HL-60 (cell line): Measurements from ENCODE around the gene MNAT1.
"Not testable (repeated sequence)": the region's sequence is repeated elsewhere in the genome, so short reads cannot be mapped to it uniquely, and the experiment has no call there.

Experiments used
- DNase-seq, 2 experiments: peaks; one replicate each; pipeline ENCODE4 v3.0.0-alpha.2; 2010 to 2020; ENCODE audit warnings: low read depth in 1 of 2, low spot score in 1 of 2
- H3K27ac ChIP-seq: fragments of 250-450 bp; sonication (Bioruptor Pico); replicated peaks from 2 replicates; pipeline ENCODE4 v1.5.1; 2020; ENCODE audit warnings: mild to moderate bottlenecking, moderate library complexity
- H3K27me3 ChIP-seq: fragments of 250-450 bp; sonication (Bioruptor Pico); 2 replicates; pipeline ENCODE4 v1.5.1; 2021; ENCODE audit warnings: mild to moderate bottlenecking, moderate library complexity; ENCODE audit not compliant: insufficient read depth, poor library complexity, severe bottlenecking
- H3K4me3 ChIP-seq: replicated peaks from 2 replicates; pipeline ENCODE4 v1.5.1; 2011; ENCODE audit warnings: mild to moderate bottlenecking, control low read depth, low read length; ENCODE audit not compliant: insufficient read depth
- CTCF ChIP-seq: IDR thresholded peaks from one replicate; pipeline ENCODE4 v1.5.1; 2011; ENCODE audit warnings: low read length, control low read depth, inconsistent platforms; ENCODE audit not compliant: insufficient read depth
- GABPA ChIP-seq: IDR thresholded peaks from 2 replicates; pipeline ENCODE4 v1.6.1; 2012; ENCODE audit warnings: low read depth
- POLR2AphosphoS5 ChIP-seq: IDR thresholded peaks from 2 replicates; pipeline ENCODE4 v1.6.1; 2012; ENCODE audit warnings: low read depth
- SPI1 ChIP-seq: IDR thresholded peaks from 2 replicates; pipeline ENCODE4 v1.6.1; 2012; ENCODE audit warnings: low read depth, mild to moderate bottlenecking, borderline replicate concordance
- TF ChIP-seq, protein P1 (sequence below): IDR thresholded peaks from 2 replicates; pipeline ENCODE4 v1.6.1; 2012; ENCODE audit warnings: low read depth; ENCODE audit not compliant: insufficient replicate concordance

MNAT1 gene

GRCh38 chr14:60773558-60773957 lies 39.0 kb downstream of the MNAT1 start:
- Histone ChIP-seq H3K27me3 (no peaks in the 10 kb centered on the region), H3K27ac (no peak overlapping the region), H3K4me3 (no peak overlapping the region)
- no peak for DNase-seq
- TF ChIP-seq CTCF (no peak), SPI1 (no peak), POLR2AphosphoS5 (no peak), GABPA (no peak)

- TF ChIP-seq POLR2AphosphoS5 = no peak
- no peak for TF ChIP-seq SPI1
- TF ChIP-seq, protein P1, sequence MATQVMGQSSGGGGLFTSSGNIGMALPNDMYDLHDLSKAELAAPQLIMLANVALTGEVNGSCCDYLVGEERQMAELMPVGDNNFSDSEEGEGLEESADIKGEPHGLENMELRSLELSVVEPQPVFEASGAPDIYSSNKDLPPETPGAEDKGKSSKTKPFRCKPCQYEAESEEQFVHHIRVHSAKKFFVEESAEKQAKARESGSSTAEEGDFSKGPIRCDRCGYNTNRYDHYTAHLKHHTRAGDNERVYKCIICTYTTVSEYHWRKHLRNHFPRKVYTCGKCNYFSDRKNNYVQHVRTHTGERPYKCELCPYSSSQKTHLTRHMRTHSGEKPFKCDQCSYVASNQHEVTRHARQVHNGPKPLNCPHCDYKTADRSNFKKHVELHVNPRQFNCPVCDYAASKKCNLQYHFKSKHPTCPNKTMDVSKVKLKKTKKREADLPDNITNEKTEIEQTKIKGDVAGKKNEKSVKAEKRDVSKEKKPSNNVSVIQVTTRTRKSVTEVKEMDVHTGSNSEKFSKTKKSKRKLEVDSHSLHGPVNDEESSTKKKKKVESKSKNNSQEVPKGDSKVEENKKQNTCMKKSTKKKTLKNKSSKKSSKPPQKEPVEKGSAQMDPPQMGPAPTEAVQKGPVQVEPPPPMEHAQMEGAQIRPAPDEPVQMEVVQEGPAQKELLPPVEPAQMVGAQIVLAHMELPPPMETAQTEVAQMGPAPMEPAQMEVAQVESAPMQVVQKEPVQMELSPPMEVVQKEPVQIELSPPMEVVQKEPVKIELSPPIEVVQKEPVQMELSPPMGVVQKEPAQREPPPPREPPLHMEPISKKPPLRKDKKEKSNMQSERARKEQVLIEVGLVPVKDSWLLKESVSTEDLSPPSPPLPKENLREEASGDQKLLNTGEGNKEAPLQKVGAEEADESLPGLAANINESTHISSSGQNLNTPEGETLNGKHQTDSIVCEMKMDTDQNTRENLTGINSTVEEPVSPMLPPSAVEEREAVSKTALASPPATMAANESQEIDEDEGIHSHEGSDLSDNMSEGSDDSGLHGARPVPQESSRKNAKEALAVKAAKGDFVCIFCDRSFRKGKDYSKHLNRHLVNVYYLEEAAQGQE = no peak
- TF ChIP-seq CTCF = no peak
- no peak for TF ChIP-seq GABPA
- no peak for DNase-seq
- Histone ChIP-seq H3K27me3 (no peaks in the 10 kb centered on the region), H3K27ac (no peak overlapping the region), H3K4me3 (no peak overlapping the region)
Measured at GRCh38 chr14:60775296-60775695, 40.7 kb downstream of the MNAT1 start.

GRCh38 chr14:60777856-60778578 lies 43.5 kb downstream of the MNAT1 start:
- H3K27ac ChIP-seq = no peak overlapping the region
- no peak for DNase-seq

DNA sequence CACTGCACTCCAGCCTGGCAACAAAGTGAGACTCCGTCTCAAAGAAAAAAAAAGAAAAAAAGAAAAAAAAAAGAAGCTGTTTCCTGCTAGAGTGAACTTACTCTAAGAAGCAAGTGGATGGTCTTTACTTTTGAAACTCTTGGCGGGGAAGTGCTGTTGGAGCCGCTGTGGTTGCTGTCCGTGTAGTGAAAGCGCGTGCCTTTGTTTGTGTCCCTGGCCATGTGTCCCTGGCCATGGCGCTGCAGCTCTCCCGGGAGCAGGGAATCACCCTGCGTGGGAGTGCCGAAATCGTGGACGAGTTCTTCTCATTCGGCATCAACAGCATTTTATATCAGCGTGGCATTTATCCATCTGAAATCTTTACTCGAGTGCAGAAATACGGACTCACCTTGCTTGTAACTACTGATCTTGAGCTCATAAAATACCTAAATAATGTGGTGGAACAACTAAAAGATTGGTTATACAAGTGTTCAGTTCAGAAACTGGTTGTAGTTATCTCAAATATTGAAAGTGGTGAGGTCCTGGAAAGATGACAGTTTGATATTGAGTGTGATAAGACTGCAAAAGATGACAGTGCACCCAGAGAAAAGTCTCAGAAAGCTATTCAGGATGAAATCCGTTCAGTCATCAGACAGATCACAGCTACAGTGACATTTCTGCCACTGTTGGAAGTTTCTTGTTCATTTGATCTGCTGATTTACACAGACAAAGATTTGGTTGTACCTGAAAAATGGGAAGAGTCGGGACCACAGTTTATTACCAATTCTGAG lies 45.4 kb downstream of the MNAT1 start:
- not testable (repeated sequence) for H3K27ac ChIP-seq, H3K4me3 ChIP-seq, DNase-seq, H3K27me3 ChIP-seq

More at GRCh38 chr14:60777856-60778578, 43.5 kb downstream of the MNAT1 start:
- no peak for TF ChIP-seq POLR2AphosphoS5
- no peak for TF ChIP-seq GABPA
- no peak for TF ChIP-seq SPI1
- TF ChIP-seq, protein P1 = no peak
- no peak for TF ChIP-seq CTCF
- H3K27me3 ChIP-seq = no peaks in the 10 kb centered on the region
- H3K4me3 ChIP-seq = no peak overlapping the region

DNA sequence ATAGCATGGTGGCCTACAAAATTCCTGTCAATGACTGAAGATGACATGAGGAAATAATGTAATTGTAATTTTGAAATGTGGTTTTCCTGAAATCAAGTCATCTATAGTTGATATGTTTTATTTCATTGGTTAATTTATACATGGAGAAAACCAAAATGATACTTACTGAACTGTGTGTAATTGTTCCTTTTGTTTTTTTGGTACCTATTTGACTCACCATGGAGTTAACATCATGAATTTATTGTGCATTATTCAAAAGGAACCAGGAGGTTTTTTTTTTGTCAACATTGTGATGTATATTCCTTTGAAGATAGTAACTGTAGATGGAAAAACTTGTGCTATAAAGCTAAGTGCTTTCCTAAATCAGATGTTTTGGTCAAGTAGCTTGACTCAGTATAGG lies 46.0 kb downstream of the MNAT1 start:
- H3K4me3 ChIP-seq, DNase-seq, H3K27ac ChIP-seq, H3K27me3 ChIP-seq: not testable (repeated sequence)
